SK-N-MC (cell line): ENCODE measurements around the gene CCL24.

Experiments
- EZH2 ChIP-seq: fragments of 200-600 bp; sonication (generic); IDR thresholded peaks from one replicate; pipeline ENCODE4 v1.6.1; 2017; ENCODE audit warnings: antibody characterized with exemption
- FOXP2 ChIP-seq: optimal IDR thresholded peaks from 2 replicates; pipeline ENCODE3; 2011; ENCODE audit warnings: mild to moderate bottlenecking, moderate library complexity; ENCODE audit not compliant: insufficient read depth; ENCODE audit errors: extremely low read length, control extremely low read depth
- POLR2AphosphoS5 ChIP-seq: IDR thresholded peaks from 2 replicates; pipeline ENCODE4 v1.6.1; 2012; ENCODE audit warnings: mild to moderate bottlenecking, low read depth, low read length, borderline replicate concordance

GRCh38 chr7:75819711-75820110 is 6.1 kb upstream of the CCL24 start:
- no peak for TF ChIP-seq EZH2
- TF ChIP-seq POLR2AphosphoS5: no peak
- TF ChIP-seq FOXP2: no peak
